NCI-H1048 (cell line): ENCODE measurements around the gene AVPR2.

Experiments
- DNase-seq: peaks from one replicate; lab custom pipeline; 2025; lab: John Stamatoyannopoulos, UW

AVPR2 gene

GRCh38 chrX:153952373-153953026 is 48.0 kb downstream of the AVPR2 start:
- DNase-seq, result no peak

GRCh38 chrX:153953342-153953830 is 48.9 kb downstream of the AVPR2 start:
- DNase-seq, result peak; percentile 46

GRCh38 chrX:153953892-153954557 is 49.6 kb downstream of the AVPR2 start:
- no peak for DNase-seq

GRCh38 chrX:153954558-153955227 is 50.2 kb downstream of the AVPR2 start:
- no peak for DNase-seq

- no peak for DNase-seq
Measured at GRCh38 chrX:153955228-153955732, 50.8 kb downstream of the AVPR2 start.

- DNase-seq, result no peak
Measured at GRCh38 chrX:153956044-153956907, 51.8 kb downstream of the AVPR2 start.
